Panc1 (cell line): ENCODE data around the gene AKAP6. TPM values are rescaled to one million over a fixed set of nuclear protein-coding genes. Genes with fewer than 3 reads are reported as not detected.

Experiments used
- ATAC-seq: fragments of 200-7000 bp; cut with Tn5 transposase; 2 replicates; pipeline ENCODE4 v1.9.1; 2020; ENCODE audit warnings: mild to moderate bottlenecking, moderate library complexity
- BruUV-seq: library from RNA; stranded (reverse); fragments of 400-500 nt; replicated peaks from 2 replicates; lab custom pipeline; 2021; lab: Mats Ljungman, UMichigan
- CTCF ChIA-PET: fragments of 300-600 bp; sonication (Branson Sonifier 250); formaldehyde crosslinking; loops from one replicate; lab custom pipeline; 2022; ENCODE audit warnings: antibody characterized with exemption; lab: Charles Lee
- POLR2A ChIA-PET: fragments of 300-600 bp; sonication (Branson Sonifier 250); formaldehyde crosslinking; loops from one replicate; lab custom pipeline; 2022; ENCODE audit warnings: antibody characterized with exemption; lab: Charles Lee
- DNase-seq: peaks from one replicate; pipeline ENCODE4 v3.0.0-alpha.2; 2010; ENCODE audit warnings: low read depth, low spot score
- H3K27ac ChIP-seq: 2 replicates; pipeline ENCODE4 v1.5.1; 2011; ENCODE audit warnings: mild to moderate bottlenecking, low read length, inconsistent platforms
- H3K27me3 ChIP-seq: fragments of 200-500 bp; sonication (Bioruptor generic); 2 replicates; pipeline ENCODE4 v1.6.0; 2014; ENCODE audit warnings: low read length, inconsistent platforms; ENCODE audit not compliant: control insufficient read depth, insufficient read depth
- H3K36me3 ChIP-seq: fragments of 200-500 bp; sonication (Bioruptor generic); 2 replicates; pipeline ENCODE4 v1.5.1; 2014; ENCODE audit warnings: inconsistent platforms, mild to moderate bottlenecking, low read length, moderate library complexity; ENCODE audit not compliant: control insufficient read depth, insufficient read depth
- H3K4me1 ChIP-seq: 2 replicates; pipeline ENCODE4 v1.5.1; 2011; ENCODE audit warnings: inconsistent platforms, mild to moderate bottlenecking, low read length, moderate library complexity; ENCODE audit not compliant: control insufficient read depth, insufficient read depth
- H3K4me3 ChIP-seq, 2 experiments: 2 replicates each; pipeline ENCODE4 v1.5.1; 2011 to 2012; ENCODE audit warnings: low read depth in 2 of 2, low read length in 2 of 2, mild to moderate bottlenecking in 2 of 2, inconsistent platforms in 1 of 2, moderate library complexity in 1 of 2
- H3K9me3 ChIP-seq: fragments of 200-500 bp; sonication (Bioruptor generic); 2 replicates; pipeline ENCODE4 v1.5.1; 2014; ENCODE audit warnings: low read depth, mild to moderate bottlenecking, inconsistent platforms, low read length, moderate library complexity; ENCODE audit not compliant: control insufficient read depth, insufficient read depth
- POLR2AphosphoS5 ChIP-seq: IDR thresholded peaks from 2 replicates; pipeline ENCODE4 v1.6.1; 2012; ENCODE audit warnings: mild to moderate bottlenecking, low read depth, low read length, moderate library complexity
- REST ChIP-seq, 2 experiments: IDR thresholded peaks; 2 replicates each; pipeline ENCODE4 v1.6.1; 2011 to 2012; ENCODE audit warnings: low read depth in 2 of 2, control low read depth in 1 of 2, low read length in 1 of 2, mild to moderate bottlenecking in 1 of 2, moderate library complexity in 1 of 2; ENCODE audit not compliant: insufficient read depth in 1 of 2
- SIN3A ChIP-seq: IDR thresholded peaks from 2 replicates; pipeline ENCODE4 v1.6.1; 2012; ENCODE audit warnings: low read depth, mild to moderate bottlenecking, low read length, moderate library complexity, borderline replicate concordance; ENCODE audit not compliant: insufficient read depth
- TCF7L2 ChIP-seq: IDR thresholded peaks from 2 replicates; pipeline ENCODE4 v1.6.1; 2011; ENCODE audit warnings: mild to moderate bottlenecking, low read depth, low read length, inconsistent platforms
- in situ Hi-C: cut with HindIII; loops from 2 replicates; pipeline ENCODE4 v1.10.0; 2016; ENCODE audit warnings: low sequenced_read_pairs, low pct_unique_long_range_greater_than_20kb
- intact Hi-C: fragments of 100-400 bp; cut with micrococcal nuclease; formaldehyde crosslinking; loops from one replicate; pipeline ENCODE4 v1.10.0; 2022; ENCODE audit not compliant: unreplicated experiment
- total RNA-seq: library from RNA; stranded (reverse); gene quantifications from one replicate; pipeline ENCODE4 v1.2.1, GENCODE V29; 2021; ENCODE audit not compliant: unreplicated experiment
- TF ChIP-seq, protein P1 (sequence below): fragments of 450-650 bp; IDR thresholded peaks from 2 replicates; pipeline ENCODE4 v1.5.1; 2017; ENCODE audit warnings: mild to moderate bottlenecking

AKAP6 gene
- total RNA-seq, 1 experiment from 2014 or later, result 0.82 TPM

- Histone ChIP-seq H3K27ac (no peak overlapping the region), H3K4me1 (no peaks in the 10 kb centered on the region), H3K9me3 (no peaks in the 10 kb centered on the region), H3K4me3 (no peak overlapping the region), H3K36me3 (no peaks in the 10 kb centered on the region), H3K27me3 (no peaks in the 10 kb centered on the region)
- in situ Hi-C loops, result no loop called here
- no peak for ATAC-seq
- no peak for DNase-seq
- TF ChIP-seq REST (IDR thresholded peaks at IDR 0.05; ENCODE audit: insufficient read depth in 1 of 2, low read depth in 2 of 2, low read length in 1 of 2) (no peak), SIN3A (no peak), POLR2AphosphoS5 (no peak), TCF7L2 (no peak)
- TF ChIP-seq, protein P1, sequence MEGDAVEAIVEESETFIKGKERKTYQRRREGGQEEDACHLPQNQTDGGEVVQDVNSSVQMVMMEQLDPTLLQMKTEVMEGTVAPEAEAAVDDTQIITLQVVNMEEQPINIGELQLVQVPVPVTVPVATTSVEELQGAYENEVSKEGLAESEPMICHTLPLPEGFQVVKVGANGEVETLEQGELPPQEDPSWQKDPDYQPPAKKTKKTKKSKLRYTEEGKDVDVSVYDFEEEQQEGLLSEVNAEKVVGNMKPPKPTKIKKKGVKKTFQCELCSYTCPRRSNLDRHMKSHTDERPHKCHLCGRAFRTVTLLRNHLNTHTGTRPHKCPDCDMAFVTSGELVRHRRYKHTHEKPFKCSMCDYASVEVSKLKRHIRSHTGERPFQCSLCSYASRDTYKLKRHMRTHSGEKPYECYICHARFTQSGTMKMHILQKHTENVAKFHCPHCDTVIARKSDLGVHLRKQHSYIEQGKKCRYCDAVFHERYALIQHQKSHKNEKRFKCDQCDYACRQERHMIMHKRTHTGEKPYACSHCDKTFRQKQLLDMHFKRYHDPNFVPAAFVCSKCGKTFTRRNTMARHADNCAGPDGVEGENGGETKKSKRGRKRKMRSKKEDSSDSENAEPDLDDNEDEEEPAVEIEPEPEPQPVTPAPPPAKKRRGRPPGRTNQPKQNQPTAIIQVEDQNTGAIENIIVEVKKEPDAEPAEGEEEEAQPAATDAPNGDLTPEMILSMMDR, result no peak
- no TSS peak for BruUV-seq
- ChIA-PET POLR2A (no interaction called here), CTCF (no interaction called here)
- intact Hi-C loops, result no loop called here
Observed at GRCh38 chr14:32625211-32625610, 296.1 kb downstream of the AKAP6 start.

DNA sequence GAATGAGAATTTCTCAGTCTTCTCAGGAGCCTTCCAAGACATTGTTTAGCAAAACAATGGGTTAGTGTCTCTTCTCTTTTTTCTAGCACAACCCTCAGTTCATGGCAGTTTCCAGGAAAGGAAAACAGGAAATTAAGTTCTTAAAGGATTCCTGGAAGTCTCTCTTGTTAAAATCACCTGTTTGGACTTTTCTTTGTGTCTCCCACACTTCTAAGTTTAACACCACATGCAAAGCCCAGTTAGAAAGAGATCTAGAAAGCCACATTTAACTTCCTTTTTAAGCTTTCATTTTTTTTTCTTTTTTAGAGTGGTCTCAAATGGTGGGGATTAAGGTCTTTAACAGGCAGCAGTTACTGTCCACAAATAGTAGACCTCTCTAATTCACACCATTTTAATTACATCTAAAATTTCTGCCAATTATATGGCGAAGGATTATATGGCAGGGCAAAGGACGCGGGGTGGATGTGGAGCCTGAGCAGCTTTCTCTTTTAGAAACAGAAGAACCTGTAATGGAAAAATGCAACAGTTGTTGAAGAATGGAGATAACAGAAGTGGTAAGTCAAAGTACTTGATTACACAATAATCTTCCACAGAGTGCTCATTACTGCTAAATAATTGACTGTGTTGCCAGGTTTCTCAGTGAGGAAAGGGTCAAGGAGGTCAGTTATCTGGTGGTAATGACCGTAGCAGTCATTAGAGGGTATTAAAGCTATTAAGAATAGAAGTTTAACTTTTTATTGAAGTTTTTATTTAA lies 298.6 kb downstream of the AKAP6 start:
- intact Hi-C loops, result no loop called here
- POLR2A ChIA-PET, result no interaction called here
- Histone ChIP-seq H3K4me3 (no peak overlapping the region), H3K27ac (no peak overlapping the region), H3K9me3 (no peaks in the 10 kb centered on the region), H3K27me3 (no peaks in the 10 kb centered on the region), H3K36me3 (no peaks in the 10 kb centered on the region), H3K4me1 (no peaks in the 10 kb centered on the region)
- DNase-seq, result no peak
- BruUV-seq, result no TSS peak
- TF ChIP-seq TCF7L2 (no peak), POLR2AphosphoS5 (no peak), REST (IDR thresholded peaks at IDR 0.05; ENCODE audit: insufficient read depth in 1 of 2, low read depth in 2 of 2, low read length in 1 of 2) (no peak), SIN3A (no peak)
- TF ChIP-seq, protein P1, result no peak
- in situ Hi-C loops, result no loop called here
- CTCF ChIA-PET, result no interaction called here
- ATAC-seq, result no peak
